Nucleus accumbens (tissue), 56 donors: ENCODE data around the gene SDK1.
"Not testable (repeated sequence)": the region's sequence is repeated elsewhere in the genome, so short reads cannot be mapped to it uniquely, and the experiment has no call there.

Experiments
- DNase-seq, 56 donors: peaks; one replicate each; lab custom pipeline; 2025; lab: John Stamatoyannopoulos, UW

Gene SDK1

GRCh38 chr7:3937146-3937545, 636.1 kb downstream of the SDK1 start:
- DNase-seq: no peak

GRCh38 chr7:3937605-3938004, 636.6 kb downstream of the SDK1 start:
- peak in 1 of 56 donors; percentile 17 for DNase-seq

- DNase-seq: not testable (repeated sequence)
Observed at GRCh38 chr7:3941706-3942105, 640.7 kb downstream of the SDK1 start.

- no peak for DNase-seq
Observed at GRCh38 chr7:3942276-3942675, 641.2 kb downstream of the SDK1 start.

- DNase-seq: no peak
Observed at GRCh38 chr7:3942816-3943745, 642.0 kb downstream of the SDK1 start.

- DNase-seq: no peak
Observed at GRCh38 chr7:3943779-3944520, 642.9 kb downstream of the SDK1 start.

- no peak for DNase-seq
Observed at GRCh38 chr7:3949242-3949640, 648.2 kb downstream of the SDK1 start.

- DNase-seq: no peak
Observed at GRCh38 chr7:3950249-3950648, 649.2 kb downstream of the SDK1 start.

- DNase-seq: no peak
Observed at GRCh38 chr7:3951316-3952055, 650.4 kb downstream of the SDK1 start.

GRCh38 chr7:3953133-3953532, 652.1 kb downstream of the SDK1 start:
- DNase-seq: no peak

GRCh38 chr7:3953946-3954345, 652.9 kb downstream of the SDK1 start:
- DNase-seq: no peak

GRCh38 chr7:3955026-3955425, 654.0 kb downstream of the SDK1 start:
- DNase-seq: no peak

- no peak for DNase-seq
Observed at GRCh38 chr7:3955751-3956696, 655.0 kb downstream of the SDK1 start.

- no peak for DNase-seq
Observed at GRCh38 chr7:3956949-3957348, 655.9 kb downstream of the SDK1 start.

GRCh38 chr7:3957472-3958108, 656.5 kb downstream of the SDK1 start:
- DNase-seq: no peak

GRCh38 chr7:3958109-3958483, 657.0 kb downstream of the SDK1 start:
- no peak for DNase-seq

- DNase-seq: no peak
Observed at GRCh38 chr7:3959364-3959763, 658.3 kb downstream of the SDK1 start.

- no peak for DNase-seq
Observed at GRCh38 chr7:3960050-3960763, 659.2 kb downstream of the SDK1 start.

- no peak for DNase-seq
Observed at GRCh38 chr7:3960942-3961341, 659.9 kb downstream of the SDK1 start.
